Measurements from ENCODE around the gene DOHH. TPM values are rescaled to one million over a fixed set of nuclear protein-coding genes. Genes with fewer than 3 reads are reported as not detected.

The DOHH gene
- total and polyA plus RNA-seq, 2 donors (not counting 3 experiments of a cell fraction or from before 2014, with no cell fraction given): 8.7 to 15.2 TPM

- H3K9me1 ChIP-seq (replicated peaks; ENCODE audit: control insufficient read depth, extremely low read depth, insufficient read depth, low read length): no peaks in the 10 kb centered on the region
- FAIRE-seq: no peak
- H2AFZ ChIP-seq (ENCODE audit: low read depth, low read length): no peak overlapping the region
- H3K79me2 ChIP-seq (ENCODE audit: control insufficient read depth, insufficient read depth, low read length): no peaks in the 10 kb centered on the region
- no TSS peak for BruUV-seq (replicated peaks)
- H3K9ac ChIP-seq (replicated peaks; ENCODE audit: extremely low read depth, insufficient read depth, low read length): no peak overlapping the region
- dilution Hi-C loops (cut with MboI; ENCODE audit: extremely low pct_ligation_motif_present, low sequenced_read_pairs): no loop called here
- H3K27ac ChIP-seq (ENCODE audit: insufficient read depth, low read depth, low read length): no peak overlapping the region
- H3K27me3 ChIP-seq (ENCODE audit: control insufficient read depth in 2 of 2, insufficient read depth in 2 of 2, low read length in 2 of 2): no peaks in the 10 kb centered on the region
- TF ChIP-seq EZH2 (IDR thresholded peaks at IDR 0.05; ENCODE audit: borderline replicate concordance, low read depth, low read length, severe bottlenecking) (no peak), MAX (IDR thresholded peaks at IDR 0.05; ENCODE audit: insufficient read depth, insufficient read length) (no peak), FOS (IDR thresholded peaks at IDR 0.05; ENCODE audit: borderline replicate concordance, insufficient read depth, low read length) (no peak), POLR2AphosphoS5 (IDR thresholded peaks at IDR 0.05; ENCODE audit: insufficient read depth, low read depth, low read length) (no peak), POLR2A (IDR thresholded peaks at IDR 0.05; ENCODE audit: low read depth, low read length) (no peak), GATA2 (IDR thresholded peaks at IDR 0.05; ENCODE audit: insufficient read depth, insufficient read length, low read depth, low read length) (no peak), MYC (IDR thresholded peaks at IDR 0.05; ENCODE audit: low read depth, low read length) (no peak)
- TF ChIP-seq, protein P1, sequence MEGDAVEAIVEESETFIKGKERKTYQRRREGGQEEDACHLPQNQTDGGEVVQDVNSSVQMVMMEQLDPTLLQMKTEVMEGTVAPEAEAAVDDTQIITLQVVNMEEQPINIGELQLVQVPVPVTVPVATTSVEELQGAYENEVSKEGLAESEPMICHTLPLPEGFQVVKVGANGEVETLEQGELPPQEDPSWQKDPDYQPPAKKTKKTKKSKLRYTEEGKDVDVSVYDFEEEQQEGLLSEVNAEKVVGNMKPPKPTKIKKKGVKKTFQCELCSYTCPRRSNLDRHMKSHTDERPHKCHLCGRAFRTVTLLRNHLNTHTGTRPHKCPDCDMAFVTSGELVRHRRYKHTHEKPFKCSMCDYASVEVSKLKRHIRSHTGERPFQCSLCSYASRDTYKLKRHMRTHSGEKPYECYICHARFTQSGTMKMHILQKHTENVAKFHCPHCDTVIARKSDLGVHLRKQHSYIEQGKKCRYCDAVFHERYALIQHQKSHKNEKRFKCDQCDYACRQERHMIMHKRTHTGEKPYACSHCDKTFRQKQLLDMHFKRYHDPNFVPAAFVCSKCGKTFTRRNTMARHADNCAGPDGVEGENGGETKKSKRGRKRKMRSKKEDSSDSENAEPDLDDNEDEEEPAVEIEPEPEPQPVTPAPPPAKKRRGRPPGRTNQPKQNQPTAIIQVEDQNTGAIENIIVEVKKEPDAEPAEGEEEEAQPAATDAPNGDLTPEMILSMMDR (IDR thresholded peaks at IDR 0.05; ENCODE audit: extremely low read depth in 1 of 2, insufficient read depth in 1 of 2, low read depth in 1 of 2, low read length in 2 of 2): no peak
- H3K36me3 ChIP-seq (ENCODE audit: control insufficient read depth in 2 of 2, extremely low read depth in 1 of 2, insufficient read depth in 2 of 2, low read length in 2 of 2): peaks cover 0 to 9% of the 10 kb centered on the region in 2 experiments
- no peaks in the 10 kb centered on the region for H3K4me1 ChIP-seq (ENCODE audit: control insufficient read depth, extremely low read depth, insufficient read depth, low read length)
- H3K4me2 ChIP-seq (ENCODE audit: insufficient read depth, low read length): no peak overlapping the region
- DNase-seq (ENCODE audit: low read depth, low spot score): no peak
- H4K20me1 ChIP-seq (replicated peaks; ENCODE audit: control insufficient read depth, extremely low read depth, insufficient read depth, low read length): no peaks in the 10 kb centered on the region
- ChIA-PET POLR2A (no interaction called here), CTCF (no interaction called here)
- H3K9me3 ChIP-seq (replicated peaks; ENCODE audit: control insufficient read depth, insufficient read depth, low read length): no peaks in the 10 kb centered on the region
- H3K4me3 ChIP-seq (replicated peaks in 1 of 3; ENCODE audit: insufficient read depth in 1 of 3, low read depth in 1 of 3, low read length in 3 of 3): no peak overlapping the region
- intact Hi-C loops (cut with micrococcal nuclease): no loop called here
These were observed 39.3 kb upstream of the DOHH start for GRCh38 chr19:3539756-3540118.

Data from endothelial cell of umbilical vein (primary cell).